COLO829 (cell line): ENCODE data around the gene ANKRD60.

Source experiments
- DNase-seq: peaks from one replicate; pipeline ENCODE4 v3.0.0; 2012; ENCODE audit warnings: low spot score

Gene ANKRD60

GRCh38 chr20:58223358-58223941 is 5.0 kb downstream of the ANKRD60 start:
- DNase-seq, result no peak

- no peak for DNase-seq
These were observed 6.0 kb downstream of the ANKRD60 start for GRCh38 chr20:58222446-58222845.

GRCh38 chr20:58219342-58219700 is 9.1 kb downstream of the ANKRD60 start:
- no peak for DNase-seq

GRCh38 chr20:58218665-58219341 is 9.7 kb downstream of the ANKRD60 start:
- DNase-seq, result no peak

- DNase-seq, result no peak
These were observed 12.1 kb downstream of the ANKRD60 start for GRCh38 chr20:58216334-58216733.

GRCh38 chr20:58215116-58215515 is 13.3 kb downstream of the ANKRD60 start:
- no peak for DNase-seq

- DNase-seq, result no peak
These were observed 14.1 kb downstream of the ANKRD60 start for GRCh38 chr20:58214310-58214709.

GRCh38 chr20:58213716-58214115 is 14.7 kb downstream of the ANKRD60 start:
- DNase-seq, result no peak

- peak; percentile 82 for DNase-seq
These were observed 15.3 kb downstream of the ANKRD60 start for GRCh38 chr20:58213121-58213520.

- no peak for DNase-seq
These were observed 15.8 kb downstream of the ANKRD60 start for GRCh38 chr20:58212636-58213035.

GRCh38 chr20:58210398-58210747 is 18.1 kb downstream of the ANKRD60 start:
- DNase-seq, result no peak

GRCh38 chr20:58209652-58210397 is 18.6 kb downstream of the ANKRD60 start:
- peak; percentile 90 for DNase-seq

GRCh38 chr20:58208944-58209343 is 19.5 kb downstream of the ANKRD60 start:
- DNase-seq, result no peak

GRCh38 chr20:58205850-58206249 is 22.6 kb downstream of the ANKRD60 start:
- no peak for DNase-seq

GRCh38 chr20:58202044-58202443 is 26.4 kb downstream of the ANKRD60 start:
- DNase-seq, result peak; percentile 58

- DNase-seq, result no peak
These were observed 26.8 kb downstream of the ANKRD60 start for GRCh38 chr20:58201616-58202015.

- DNase-seq, result no peak
These were observed 29.0 kb downstream of the ANKRD60 start for GRCh38 chr20:58199469-58199868.

- DNase-seq, result no peak
These were observed 29.5 kb downstream of the ANKRD60 start for GRCh38 chr20:58198901-58199355.

- no peak for DNase-seq
These were observed 30.1 kb downstream of the ANKRD60 start for GRCh38 chr20:58198384-58198783.

- DNase-seq, result no peak
These were observed 31.3 kb downstream of the ANKRD60 start for GRCh38 chr20:58197185-58197469.

GRCh38 chr20:58196402-58197184 is 31.9 kb downstream of the ANKRD60 start:
- DNase-seq, result no peak

GRCh38 chr20:58195047-58195446 is 33.4 kb downstream of the ANKRD60 start:
- DNase-seq, result no peak
